Measurements from ENCODE around the gene KIF26B. TPM values are rescaled to one million over a fixed set of nuclear protein-coding genes. Genes with fewer than 3 reads are reported as not detected.

KIF26B gene
- polyA plus RNA-seq, 1 donor (not counting 4 experiments of a cell fraction or from before 2014, with no cell fraction given), result 0.58 TPM

GRCh38 chr1:245348626-245349025, 193.8 kb downstream of the KIF26B start:
- FAIRE-seq (no peak), DNase-seq (ENCODE audit: low read depth, low spot score) (no peak)
- H3K9me1 ChIP-seq (ENCODE audit: control insufficient read depth, extremely low read depth, insufficient read depth, low read length), result no peaks in the 10 kb centered on the region
- H3K4me1 ChIP-seq (ENCODE audit: control insufficient read depth, extremely low read depth, insufficient read depth, low read length), result no peaks in the 10 kb centered on the region
- no peaks in the 10 kb centered on the region for H3K27me3 ChIP-seq (ENCODE audit: control insufficient read depth, extremely low read depth, insufficient read depth, low read length)
- H3K9me3 ChIP-seq (ENCODE audit: control insufficient read depth, low read depth, low read length), result no peaks in the 10 kb centered on the region
- no peak overlapping the region for H3K4me3 ChIP-seq (ENCODE audit: control insufficient read depth in 2 of 3, extremely low read depth in 1 of 3, insufficient read depth in 2 of 3, low read depth in 1 of 3, low read length in 3 of 3)
- H4K20me1 ChIP-seq (ENCODE audit: control insufficient read depth, extremely low read depth, insufficient read depth, low read length), result no peaks in the 10 kb centered on the region
- H3K9ac ChIP-seq (ENCODE audit: control insufficient read depth, extremely low read depth, insufficient read depth, low read length), result no peak overlapping the region
- no peak overlapping the region for H3K27ac ChIP-seq (ENCODE audit: control insufficient read depth, insufficient read depth, low read length)
- H3K79me2 ChIP-seq (ENCODE audit: control insufficient read depth, insufficient read depth, low read length), result no peaks in the 10 kb centered on the region
- no peak overlapping the region for H2AFZ ChIP-seq (ENCODE audit: control insufficient read depth, low read length)
- TF ChIP-seq CTCF (optimal IDR thresholded peaks at IDR 0.05 in 1 of 3, IDR thresholded peaks at IDR 0.05 in 1 of 3, conservative IDR thresholded peaks at IDR 0.05 in 1 of 3; ENCODE audit: extremely low read depth in 1 of 3, insufficient read depth in 2 of 3, low read length in 3 of 3), result no peak
- TF ChIP-seq EZH2 (IDR thresholded peaks at IDR 0.05; ENCODE audit: low read length), result no peak
- H3K4me2 ChIP-seq (ENCODE audit: control insufficient read depth, extremely low read depth, insufficient read depth, low read depth, low read length), result no peak overlapping the region
- no peaks in the 10 kb centered on the region for H3K36me3 ChIP-seq (ENCODE audit: control insufficient read depth in 2 of 2, extremely low read depth in 1 of 2, insufficient read depth in 2 of 2, low read length in 2 of 2)
- dilution Hi-C loops (cut with MboI; ENCODE audit: extremely low pct_ligation_motif_present, low sequenced_read_pairs), result no loop called here

DNA sequence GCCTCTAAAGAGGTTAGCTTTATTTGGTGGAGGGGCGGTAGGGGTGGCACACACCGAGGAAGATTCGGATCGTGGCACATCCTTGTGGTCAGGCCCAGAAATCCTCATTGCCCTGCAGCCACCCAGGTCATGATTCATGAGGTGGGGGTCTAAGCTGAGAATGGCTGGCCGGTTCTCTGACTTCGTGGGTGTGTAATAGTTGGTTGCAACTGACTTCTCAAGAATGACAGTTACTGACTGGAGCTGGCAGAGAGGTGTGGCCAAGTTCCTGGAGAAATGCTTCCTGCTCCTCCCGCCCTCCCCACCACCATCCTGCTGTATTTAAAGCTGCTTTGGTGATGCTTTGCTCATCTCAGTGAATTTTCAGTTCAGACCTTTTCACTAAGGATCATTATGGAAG, 198.6 kb downstream of the KIF26B start:
- H3K27ac ChIP-seq (ENCODE audit: control insufficient read depth, insufficient read depth, low read length), result no peak overlapping the region
- no peak for DNase-seq (ENCODE audit: low read depth, low spot score)
- H3K9me1 ChIP-seq (ENCODE audit: control insufficient read depth, extremely low read depth, insufficient read depth, low read length), result no peaks in the 10 kb centered on the region
- dilution Hi-C loops (cut with MboI; ENCODE audit: extremely low pct_ligation_motif_present, low sequenced_read_pairs), result no loop called here
- H3K4me1 ChIP-seq (ENCODE audit: control insufficient read depth, extremely low read depth, insufficient read depth, low read length), result no peaks in the 10 kb centered on the region
- H4K20me1 ChIP-seq (ENCODE audit: control insufficient read depth, extremely low read depth, insufficient read depth, low read length), result no peaks in the 10 kb centered on the region
- FAIRE-seq, result no peak
- no peaks in the 10 kb centered on the region for H3K36me3 ChIP-seq (ENCODE audit: control insufficient read depth in 2 of 2, extremely low read depth in 1 of 2, insufficient read depth in 2 of 2, low read length in 2 of 2)
- no peak overlapping the region for H3K4me3 ChIP-seq (ENCODE audit: control insufficient read depth in 2 of 3, extremely low read depth in 1 of 3, insufficient read depth in 2 of 3, low read depth in 1 of 3, low read length in 3 of 3)
- H3K4me2 ChIP-seq (ENCODE audit: control insufficient read depth, extremely low read depth, insufficient read depth, low read depth, low read length), result no peak overlapping the region
- no peak overlapping the region for H3K9ac ChIP-seq (ENCODE audit: control insufficient read depth, extremely low read depth, insufficient read depth, low read length)
- TF ChIP-seq EZH2 (IDR thresholded peaks at IDR 0.05; ENCODE audit: low read length) (no peak), CTCF (optimal IDR thresholded peaks at IDR 0.05 in 1 of 3, IDR thresholded peaks at IDR 0.05 in 1 of 3, conservative IDR thresholded peaks at IDR 0.05 in 1 of 3; ENCODE audit: extremely low read depth in 1 of 3, insufficient read depth in 2 of 3, low read length in 3 of 3) (no peak)
- H2AFZ ChIP-seq (ENCODE audit: control insufficient read depth, low read length), result no peak overlapping the region
- H3K79me2 ChIP-seq (ENCODE audit: control insufficient read depth, insufficient read depth, low read length), result no peaks in the 10 kb centered on the region
- H3K9me3 ChIP-seq (ENCODE audit: control insufficient read depth, low read depth, low read length), result no peaks in the 10 kb centered on the region
- H3K27me3 ChIP-seq (ENCODE audit: control insufficient read depth, extremely low read depth, insufficient read depth, low read length), result no peaks in the 10 kb centered on the region
